H9 (cell line): Measurements from ENCODE around the gene CCNB1IP1. TPM values are rescaled to one million over a fixed set of nuclear protein-coding genes. Genes with fewer than 3 reads are reported as not detected.

Experiments
- DNase-seq: peaks from one replicate; pipeline ENCODE4 v3.0.0-alpha.2; 2017
- H2AFZ ChIP-seq: one replicate; pipeline ENCODE4 v1.6.1; 2013; ENCODE audit warnings: mild to moderate bottlenecking, low read length, control low read depth, moderate library complexity
- H2AK5ac ChIP-seq: 2 replicates; pipeline ENCODE4 v1.6.1; 2013; ENCODE audit warnings: low read length, control low read depth, mixed read lengths; ENCODE audit not compliant: insufficient read length
- H2BK120ac ChIP-seq: one replicate; pipeline ENCODE4 v1.6.1; 2013; ENCODE audit warnings: low read depth, mild to moderate bottlenecking, low read length, control low read depth, inconsistent platforms; ENCODE audit not compliant: poor library complexity, severe bottlenecking
- H2BK12ac ChIP-seq: 2 replicates; pipeline ENCODE4 v1.6.1; 2013; ENCODE audit warnings: low read length, control low read depth, mixed read lengths, low read depth; ENCODE audit not compliant: insufficient read length
- H2BK15ac ChIP-seq: 2 replicates; pipeline ENCODE4 v1.6.1; 2013; ENCODE audit warnings: low read depth, low read length, control low read depth
- H2BK20ac ChIP-seq: one replicate; pipeline ENCODE4 v1.6.1; 2013; ENCODE audit warnings: low read depth, mild to moderate bottlenecking, low read length, control low read depth, inconsistent platforms; ENCODE audit not compliant: poor library complexity, severe bottlenecking
- H2BK5ac ChIP-seq: 2 replicates; pipeline ENCODE4 v1.6.1; 2013; ENCODE audit warnings: low read length, control low read depth, mixed read lengths; ENCODE audit not compliant: insufficient read length
- H3K14ac ChIP-seq: 2 replicates; pipeline ENCODE4 v1.6.1; 2013; ENCODE audit warnings: low read length, control low read depth; ENCODE audit not compliant: insufficient read depth
- H3K18ac ChIP-seq: 2 replicates; pipeline ENCODE4 v1.6.1; 2013; ENCODE audit warnings: low read depth, mild to moderate bottlenecking, mixed read lengths, low read length, control low read depth; ENCODE audit not compliant: insufficient read length
- H3K23ac ChIP-seq: 2 replicates; pipeline ENCODE4 v1.6.1; 2013; ENCODE audit warnings: low read length, control low read depth, mixed read lengths, low read depth; ENCODE audit not compliant: insufficient read length
- H3K23me2 ChIP-seq: 2 replicates; pipeline ENCODE4 v1.6.1; 2013; ENCODE audit warnings: low read depth, mild to moderate bottlenecking, mixed read lengths, low read length, control low read depth; ENCODE audit not compliant: insufficient read length, poor library complexity, severe bottlenecking
- H3K27ac ChIP-seq: 2 replicates; pipeline ENCODE4 v1.5.1; 2013; ENCODE audit warnings: low read length, control low read depth, mixed read lengths, low read depth; ENCODE audit not compliant: insufficient read length
- H3K27me3 ChIP-seq: 2 replicates; pipeline ENCODE4 v1.6.1; 2013; ENCODE audit warnings: low read length, control low read depth, inconsistent platforms; ENCODE audit not compliant: insufficient read depth
- H3K4ac ChIP-seq: 2 replicates; pipeline ENCODE4 v1.6.1; 2013; ENCODE audit warnings: low read depth, mild to moderate bottlenecking, control low read depth, inconsistent platforms, low read length, moderate library complexity
- H3K4me1 ChIP-seq: 2 replicates; pipeline ENCODE4 v1.6.1; 2013; ENCODE audit warnings: low read length, control low read depth, inconsistent platforms; ENCODE audit not compliant: insufficient read depth
- H3K4me2 ChIP-seq: 2 replicates; pipeline ENCODE4 v1.6.1; 2013; ENCODE audit warnings: low read length, control low read depth, mixed read lengths; ENCODE audit not compliant: insufficient read length, insufficient read depth
- H3K56ac ChIP-seq: 2 replicates; pipeline ENCODE4 v1.6.1; 2013; ENCODE audit warnings: low read depth, mild to moderate bottlenecking, mixed read lengths, low read length, control low read depth; ENCODE audit not compliant: insufficient read length
- H3K79me1 ChIP-seq: 2 replicates; pipeline ENCODE4 v1.6.1; 2013; ENCODE audit warnings: low read depth, mild to moderate bottlenecking, moderate library complexity, low read length, control low read depth, inconsistent platforms; ENCODE audit not compliant: insufficient read depth, poor library complexity, severe bottlenecking
- H3K79me2 ChIP-seq: 2 replicates; pipeline ENCODE4 v1.6.1; 2013; ENCODE audit warnings: low read length, control low read depth, inconsistent platforms; ENCODE audit not compliant: insufficient read depth
- H3K9ac ChIP-seq: 2 replicates; pipeline ENCODE4 v1.6.1; 2013; ENCODE audit warnings: low read length, control low read depth, mixed read lengths; ENCODE audit not compliant: insufficient read length; ENCODE audit errors: extremely low read depth
- H3K9me3 ChIP-seq: one replicate; pipeline ENCODE4 v1.6.1; 2013; ENCODE audit warnings: low read depth, low read length, inconsistent platforms; ENCODE audit not compliant: control insufficient read depth
- H3T11ph ChIP-seq: one replicate; pipeline ENCODE4 v1.6.1; 2013; ENCODE audit warnings: mild to moderate bottlenecking, low read length, control low read depth, inconsistent platforms
- H4K20me1 ChIP-seq: one replicate; pipeline ENCODE4 v1.6.1; 2013; ENCODE audit not compliant: control insufficient read depth, insufficient read length, insufficient read depth
- H4K5ac ChIP-seq: 2 replicates; pipeline ENCODE4 v1.6.1; 2013; ENCODE audit warnings: low read depth, mild to moderate bottlenecking, mixed read lengths, low read length, control low read depth; ENCODE audit not compliant: insufficient read length
- H4K8ac ChIP-seq: replicated peaks from 2 replicates; pipeline ENCODE4 v1.6.1; 2013; ENCODE audit warnings: low read length, control low read depth, mixed read lengths, low read depth; ENCODE audit not compliant: insufficient read length
- H4K91ac ChIP-seq: 2 replicates; pipeline ENCODE4 v1.6.1; 2013; ENCODE audit warnings: low read depth, mild to moderate bottlenecking, moderate library complexity, mixed read lengths, low read length, control low read depth; ENCODE audit not compliant: insufficient read length
- H3K27ac Mint-ChIP-seq, 3 experiments: 2 replicates in 2 of 3; 3 replicates in 1 of 3; pipeline ENCODE4 v1.8.0; 2020 to 2021; ENCODE audit warnings: mixed read lengths in 3 of 3, mild to moderate bottlenecking in 1 of 3, moderate library complexity in 1 of 3
- H3K27me3 Mint-ChIP-seq: 2 replicates; pipeline ENCODE4 v1.8.0; 2021; ENCODE audit warnings: low read depth, mild to moderate bottlenecking, moderate library complexity, mixed read lengths
- H3K36me3 Mint-ChIP-seq, 3 experiments: 2 replicates in 2 of 3; 3 replicates in 1 of 3; pipeline ENCODE4 v1.8.0; 2020 to 2021; ENCODE audit warnings: low read depth in 3 of 3, mixed read lengths in 3 of 3; ENCODE audit not compliant: insufficient read depth in 1 of 3
- H3K4me1 Mint-ChIP-seq, 2 experiments: 2 replicates each; pipeline ENCODE4 v1.8.0; 2020; ENCODE audit warnings: mixed read lengths in 2 of 2
- H3K4me3 Mint-ChIP-seq, 2 experiments: 2 replicates in 1 of 2; 3 replicates in 1 of 2; pipeline ENCODE4 v1.8.0; 2020 to 2021; ENCODE audit warnings: mild to moderate bottlenecking in 2 of 2, mixed read lengths in 2 of 2, moderate library complexity in 1 of 2
- H3K9me3 Mint-ChIP-seq, 2 experiments: 2 replicates in 1 of 2; 3 replicates in 1 of 2; pipeline ENCODE4 v1.8.0; 2020; ENCODE audit warnings: mild to moderate bottlenecking in 2 of 2, mixed read lengths in 2 of 2, moderate library complexity in 1 of 2
- CTCF ChIP-seq: fragments of 200-600 bp; sonication (generic); conservative IDR thresholded peaks from 3 replicates; pipeline ENCODE4 v1.8.0; 2021; ENCODE audit warnings: antibody characterized with exemption, mild to moderate bottlenecking
- WGBS: extraction: QIAGEN DNeasy Blood & Tissue Kit; methylation state at CpG from one replicate; pipeline ENCODE4 v1.1.7; 2013; ENCODE audit warnings: missing lambda C conversion rate, low lambda C conversion rate, mixed read lengths; ENCODE audit not compliant: insufficient read length; ENCODE audit errors: extremely low coverage; 5-methylcytosine and 5-hydroxymethylcytosine counted together
- total RNA-seq: library from RNA; stranded (reverse); gene quantifications from 2 replicates; pipeline ENCODE4 v1.2.1, GENCODE V29; 2021

The CCNB1IP1 gene
- total RNA-seq, 1 experiment from 2014 or later = 165 TPM

GRCh38 chr14:20331053-20331613 is 1.9 kb downstream of the CCNB1IP1 start:
- Histone ChIP-seq H4K91ac (no peak overlapping the region), H3K9ac (peak overlapping the region; percentile 42), H3T11ph (no peak overlapping the region), H3K27me3 (no peaks in the 10 kb centered on the region), H3K4me2 (peak overlapping the region; percentile 84), H4K5ac (no peak overlapping the region), H3K14ac (no peak overlapping the region), H2BK5ac (no peak overlapping the region), H4K8ac (no peak overlapping the region), H3K4me1 (peaks cover 6% of the 10 kb centered on the region), H3K79me1 (no peaks in the 10 kb centered on the region), H2BK15ac (no peak overlapping the region), H3K4ac (no peak overlapping the region), H3K56ac (no peak overlapping the region), H2BK20ac (no peak overlapping the region), H2AK5ac (no peak overlapping the region), H3K18ac (no peak overlapping the region), H3K79me2 (peaks cover 41% of the 10 kb centered on the region), H3K9me3 (no peaks in the 10 kb centered on the region), H2BK12ac (no peak overlapping the region), H2BK120ac (no peak overlapping the region), H3K27ac (no peak overlapping the region), H3K23me2 (peaks cover 6% of the 10 kb centered on the region), H4K20me1 (no peaks in the 10 kb centered on the region), H2AFZ (no peak overlapping the region), H3K23ac (no peak overlapping the region)
- no peaks in the 10 kb centered on the region for H3K27me3 Mint-ChIP-seq
- H3K36me3 Mint-ChIP-seq = peaks cover 23 to 58% (median 47%) of the 10 kb centered on the region in 3 experiments; a peak in 6 of 7 replicates
- H3K27ac Mint-ChIP-seq = peak overlapping the region; percentile 14 to 88 (median 86); a peak in 6 of 7 replicates
- no peak for DNase-seq
- H3K9me3 Mint-ChIP-seq = peaks cover 0 to 3% of the 10 kb centered on the region in 2 experiments; a peak in 1 of 5 replicates
- H3K4me3 Mint-ChIP-seq = peak overlapping the region; percentile 77 to 95
- no CpG with 5 or more reads among the region's 2 CpGs for WGBS
- peaks cover 36 to 37% of the 10 kb centered on the region in 2 experiments for H3K4me1 Mint-ChIP-seq
- no peak for TF ChIP-seq CTCF
